Measurements from ENCODE around the gene TTC21B. TPM values are rescaled to one million over a fixed set of nuclear protein-coding genes. Genes with fewer than 3 reads are reported as not detected.

The TTC21B gene
- total RNA-seq, 4 donors from 2014 or later = 29.1 to 45.7 (median 32.9) TPM

- Histone ChIP-seq H3K27ac (no peak overlapping the region), H3K9me3 (no peaks in the 10 kb centered on the region), H3K27me3 (no peaks in the 10 kb centered on the region), H3K4me1 (no peaks in the 10 kb centered on the region), H3K36me3 (peaks cover 5 to 26% of the 10 kb centered on the region in 2 donors), H3K4me3 (replicated peaks in 1 of 3) (no peak overlapping the region)
- 98 to 100% methylated on average over 1 of the region's 1 CpG for WGBS, 2 donors
- no peak for DNase-seq
- no peak for TF ChIP-seq CTCF (IDR thresholded peaks at IDR 0.05)
- TF ChIP-seq POLR2A (IDR thresholded peaks at IDR 0.05) = no peak
- intact Hi-C loops (cut with DNase I) = no loop called here
Measured at GRCh38 chr2:165927353-165927752, 26.2 kb downstream of the TTC21B start.

- 74 to 96% methylated on average over 2 of the region's 2 CpGs for WGBS, 2 donors
- no peak for DNase-seq
- Histone ChIP-seq H3K9me3 (no peaks in the 10 kb centered on the region), H3K36me3 (peaks cover 0 to 14% of the 10 kb centered on the region in 2 donors), H3K4me3 (replicated peaks in 1 of 3) (no peak overlapping the region), H3K27ac (no peak overlapping the region), H3K27me3 (no peaks in the 10 kb centered on the region), H3K4me1 (no peaks in the 10 kb centered on the region)
- intact Hi-C loops (cut with DNase I) = no loop called here
- TF ChIP-seq POLR2A (IDR thresholded peaks at IDR 0.05) (no peak), CTCF (IDR thresholded peaks at IDR 0.05) (no peak)
Measured at GRCh38 chr2:165924946-165925345, 28.6 kb downstream of the TTC21B start.

GRCh38 chr2:165920748-165921147 lies 32.8 kb downstream of the TTC21B start:
- peaks cover 5 to 23% of the 10 kb centered on the region in 2 donors for H3K36me3 ChIP-seq

GRCh38 chr2:165913636-165914035 lies 39.9 kb downstream of the TTC21B start:
- Histone ChIP-seq H3K27me3 (no peaks in the 10 kb centered on the region), H3K36me3 (peaks cover 11 to 34% of the 10 kb centered on the region in 2 donors), H3K9me3 (no peaks in the 10 kb centered on the region), H3K27ac (no peak overlapping the region), H3K4me3 (replicated peaks in 1 of 3) (no peak overlapping the region), H3K4me1 (no peaks in the 10 kb centered on the region)
- no peak for DNase-seq
- intact Hi-C loops (cut with DNase I) = no loop called here
- TF ChIP-seq CTCF (IDR thresholded peaks at IDR 0.05) (no peak), POLR2A (IDR thresholded peaks at IDR 0.05) (no peak)

More at GRCh38 chr2:165920748-165921147, 32.8 kb downstream of the TTC21B start:
- H3K4me1 ChIP-seq = no peaks in the 10 kb centered on the region
- 76 to 84% methylated on average over 1 of the region's 1 CpG for WGBS, 2 donors
- H3K27me3 ChIP-seq = no peaks in the 10 kb centered on the region
- intact Hi-C loops (cut with DNase I) = no loop called here
- H3K4me3 ChIP-seq (replicated peaks in 1 of 3) = no peak overlapping the region
- DNase-seq = no peak
- TF ChIP-seq CTCF (IDR thresholded peaks at IDR 0.05) (no peak), POLR2A (IDR thresholded peaks at IDR 0.05) (no peak)
- no peaks in the 10 kb centered on the region for H3K9me3 ChIP-seq
- no peak overlapping the region for H3K27ac ChIP-seq

GRCh38 chr2:165911981-165912380 lies 41.6 kb downstream of the TTC21B start:
- intact Hi-C loops (cut with DNase I) = no loop called here
- H3K27ac ChIP-seq = no peak overlapping the region
- H3K36me3 ChIP-seq = peaks cover 9 to 25% of the 10 kb centered on the region in 2 donors
- no peaks in the 10 kb centered on the region for H3K4me1 ChIP-seq
- no peaks in the 10 kb centered on the region for H3K27me3 ChIP-seq
- no peaks in the 10 kb centered on the region for H3K9me3 ChIP-seq
- DNase-seq = no peak
- H3K4me3 ChIP-seq (replicated peaks in 1 of 3) = no peak overlapping the region
- 94 to 97% methylated on average over 2 of the region's 2 CpGs for WGBS, 2 donors
- TF ChIP-seq CTCF (IDR thresholded peaks at IDR 0.05) (no peak), POLR2A (IDR thresholded peaks at IDR 0.05) (no peak)

Data from thyroid gland (tissue), 4 donors.